ENCODE results near the gene DOCK7.

The DOCK7 gene

GRCh38 chr1:62462370-62462769 lies 225.8 kb downstream of the DOCK7 start:
- H3K4me3 ChIP-seq (ENCODE audit: low read depth, low read length) = no peak overlapping the region

GRCh38 chr1:62457955-62458354 lies 230.2 kb downstream of the DOCK7 start:
- H3K4me3 ChIP-seq (ENCODE audit: low read depth, low read length) = no peak overlapping the region

GRCh38 chr1:62452951-62453350 lies 235.2 kb downstream of the DOCK7 start:
- H3K4me3 ChIP-seq (ENCODE audit: low read depth, low read length) = no peak overlapping the region

GRCh38 chr1:62450301-62450700 lies 237.9 kb downstream of the DOCK7 start:
- H3K4me3 ChIP-seq (ENCODE audit: low read depth, low read length) = no peak overlapping the region

- no peak overlapping the region for H3K4me3 ChIP-seq (ENCODE audit: low read depth, low read length)
Observed at GRCh38 chr1:62448221-62448933, 239.8 kb downstream of the DOCK7 start.

- H3K4me3 ChIP-seq (ENCODE audit: low read depth, low read length) = no peak overlapping the region
Observed at GRCh38 chr1:62444701-62445100, 243.5 kb downstream of the DOCK7 start.

GRCh38 chr1:62439652-62440371 lies 248.4 kb downstream of the DOCK7 start:
- no peak overlapping the region for H3K4me3 ChIP-seq (ENCODE audit: low read depth, low read length)

- H3K4me3 ChIP-seq (ENCODE audit: low read depth, low read length) = peak overlapping the region; percentile 89
Observed at GRCh38 chr1:62438163-62438562, 250.0 kb downstream of the DOCK7 start.

GRCh38 chr1:62437273-62437940 lies 250.8 kb downstream of the DOCK7 start:
- H3K4me3 ChIP-seq (ENCODE audit: low read depth, low read length) = peak overlapping the region; percentile 89

GRCh38 chr1:62436466-62437272 lies 251.5 kb downstream of the DOCK7 start, which contains the start of gene USP1:
USP1 (plus strand) TSS chr1:62437049; CDS start chr1:62439868, 2,819 bp downstream.
- H3K4me3 ChIP-seq (ENCODE audit: low read depth, low read length) = peak within 1 kb of the TSS; percentile 89

GRCh38 chr1:62436039-62436465 lies 252.1 kb downstream of the DOCK7 start:
- H3K4me3 ChIP-seq (ENCODE audit: low read depth, low read length) = peak overlapping the region; percentile 89

GRCh38 chr1:62435231-62436038 lies 252.8 kb downstream of the DOCK7 start:
- H3K4me3 ChIP-seq (ENCODE audit: low read depth, low read length) = peak overlapping the region; percentile 89

- H3K4me3 ChIP-seq (ENCODE audit: low read depth, low read length) = no peak overlapping the region
Observed at GRCh38 chr1:62434618-62435001, 253.6 kb downstream of the DOCK7 start.

- no peak overlapping the region for H3K4me3 ChIP-seq (ENCODE audit: low read depth, low read length)
Observed at GRCh38 chr1:62433861-62434617, 254.1 kb downstream of the DOCK7 start.

- no peak overlapping the region for H3K4me3 ChIP-seq (ENCODE audit: low read depth, low read length)
Observed at GRCh38 chr1:62429581-62429980, 258.6 kb downstream of the DOCK7 start.

GRCh38 chr1:62428351-62428750 lies 259.8 kb downstream of the DOCK7 start:
- no peak overlapping the region for H3K4me3 ChIP-seq (ENCODE audit: low read depth, low read length)

- H3K4me3 ChIP-seq (ENCODE audit: low read depth, low read length) = no peak overlapping the region
Observed at GRCh38 chr1:62426794-62427193, 261.4 kb downstream of the DOCK7 start.

- no peak overlapping the region for H3K4me3 ChIP-seq (ENCODE audit: low read depth, low read length)
Observed at GRCh38 chr1:62426237-62426636, 261.9 kb downstream of the DOCK7 start.

- H3K4me3 ChIP-seq (ENCODE audit: low read depth, low read length) = no peak overlapping the region
Observed at GRCh38 chr1:62425041-62425440, 263.1 kb downstream of the DOCK7 start.

Measured in iPS-11a (cell line).